Neural crest cell (in vitro differentiated cells): Measurements from ENCODE around the gene C2CD2. TPM values are rescaled to one million over a fixed set of nuclear protein-coding genes. Genes with fewer than 3 reads are reported as not detected.

Experiments
- DNase-seq: peaks from one replicate; pipeline ENCODE4 v3.0.0; 2021; ENCODE audit warnings: low read depth, mixed read lengths, low spot score
- H3K27ac Mint-ChIP-seq: one replicate; pipeline ENCODE4 v1.8.0; 2021; ENCODE audit warnings: mild to moderate bottlenecking, mixed read lengths; ENCODE audit not compliant: unreplicated experiment
- H3K27me3 Mint-ChIP-seq: 2 replicates; pipeline ENCODE4 v1.8.0; 2021; ENCODE audit warnings: low read depth, mild to moderate bottlenecking, mixed read lengths
- H3K36me3 Mint-ChIP-seq: 2 replicates; pipeline ENCODE4 v1.8.0; 2021; ENCODE audit warnings: low read depth, mild to moderate bottlenecking, mixed read lengths
- H3K4me1 Mint-ChIP-seq: 2 replicates; pipeline ENCODE4 v1.8.0; 2021; ENCODE audit warnings: mixed read lengths
- H3K4me3 Mint-ChIP-seq: one replicate; pipeline ENCODE4 v1.8.0; 2021; ENCODE audit warnings: mild to moderate bottlenecking, mixed read lengths
- H3K9me3 Mint-ChIP-seq: 2 replicates; pipeline ENCODE4 v1.8.0; 2021; ENCODE audit warnings: mixed read lengths
- CTCF ChIP-seq: fragments of 200-600 bp; sonication (generic); conservative IDR thresholded peaks from 2 replicates; pipeline ENCODE4 v1.5.0; 2021; ENCODE audit warnings: antibody characterized with exemption, mild to moderate bottlenecking
- total RNA-seq: library from RNA; stranded (reverse); gene quantifications from 2 replicates; pipeline ENCODE4 v1.2.1, GENCODE V29; 2021

Gene C2CD2
- total RNA-seq, 1 donor from 2014 or later, result 13.0 TPM

- Mint-ChIP-seq H3K27me3 (no peaks in the 10 kb centered on the region), H3K4me1 (peaks cover 15% of the 10 kb centered on the region), H3K9me3 (no peaks in the 10 kb centered on the region), H3K36me3 (no peaks in the 10 kb centered on the region), H3K4me3 (no peak overlapping the region), H3K27ac (no peak overlapping the region)
- no peak for TF ChIP-seq CTCF
- DNase-seq, result no peak
These were observed 29.5 kb downstream of the C2CD2 start for GRCh38 chr21:41924368-41924754.

GRCh38 chr21:41923631-41924367 lies 30.0 kb downstream of the C2CD2 start:
- no peaks in the 10 kb centered on the region for H3K36me3 Mint-ChIP-seq
- no peaks in the 10 kb centered on the region for H3K9me3 Mint-ChIP-seq
- H3K27ac Mint-ChIP-seq, result no peak overlapping the region
- TF ChIP-seq CTCF, result no peak
- H3K4me3 Mint-ChIP-seq, result no peak overlapping the region
- H3K4me1 Mint-ChIP-seq, result peaks cover 15% of the 10 kb centered on the region
- no peak for DNase-seq
- no peaks in the 10 kb centered on the region for H3K27me3 Mint-ChIP-seq

GRCh38 chr21:41923186-41923585 lies 30.6 kb downstream of the C2CD2 start:
- no peaks in the 10 kb centered on the region for H3K27me3 Mint-ChIP-seq
- no peaks in the 10 kb centered on the region for H3K36me3 Mint-ChIP-seq
- no peaks in the 10 kb centered on the region for H3K9me3 Mint-ChIP-seq
- TF ChIP-seq CTCF, result no peak
- no peak overlapping the region for H3K4me3 Mint-ChIP-seq
- H3K27ac Mint-ChIP-seq, result no peak overlapping the region
- peaks cover 15% of the 10 kb centered on the region for H3K4me1 Mint-ChIP-seq
- no peak for DNase-seq

- H3K9me3 Mint-ChIP-seq, result no peaks in the 10 kb centered on the region
These were observed 32.8 kb downstream of the C2CD2 start for GRCh38 chr21:41921021-41921420.

GRCh38 chr21:41920476-41920875 lies 33.3 kb downstream of the C2CD2 start:
- no peaks in the 10 kb centered on the region for H3K27me3 Mint-ChIP-seq
- TF ChIP-seq CTCF, result no peak
- no peaks in the 10 kb centered on the region for H3K9me3 Mint-ChIP-seq
- DNase-seq, result no peak
- H3K4me3 Mint-ChIP-seq, result no peak overlapping the region
- no peaks in the 10 kb centered on the region for H3K4me1 Mint-ChIP-seq
- H3K27ac Mint-ChIP-seq, result no peak overlapping the region
- H3K36me3 Mint-ChIP-seq, result peaks cover 4% of the 10 kb centered on the region

More at GRCh38 chr21:41921021-41921420, 32.8 kb downstream of the C2CD2 start:
- H3K27ac Mint-ChIP-seq, result no peak overlapping the region
- peaks cover 2% of the 10 kb centered on the region for H3K36me3 Mint-ChIP-seq
- TF ChIP-seq CTCF, result no peak
- no peaks in the 10 kb centered on the region for H3K27me3 Mint-ChIP-seq
- no peak for DNase-seq
- peaks cover 5% of the 10 kb centered on the region for H3K4me1 Mint-ChIP-seq
- H3K4me3 Mint-ChIP-seq, result no peak overlapping the region
